ENCODE measurements around the gene SRGAP3. TPM values are rescaled to one million over a fixed set of nuclear protein-coding genes. Genes with fewer than 3 reads are reported as not detected.
A peak's percentile ranks its signal among the peaks of the same experiment; 100 is the strongest.

SRGAP3 gene
- polyA plus RNA-seq, 10 donors, result 15.9 to 27.4 (median 20.7) TPM

DNA sequence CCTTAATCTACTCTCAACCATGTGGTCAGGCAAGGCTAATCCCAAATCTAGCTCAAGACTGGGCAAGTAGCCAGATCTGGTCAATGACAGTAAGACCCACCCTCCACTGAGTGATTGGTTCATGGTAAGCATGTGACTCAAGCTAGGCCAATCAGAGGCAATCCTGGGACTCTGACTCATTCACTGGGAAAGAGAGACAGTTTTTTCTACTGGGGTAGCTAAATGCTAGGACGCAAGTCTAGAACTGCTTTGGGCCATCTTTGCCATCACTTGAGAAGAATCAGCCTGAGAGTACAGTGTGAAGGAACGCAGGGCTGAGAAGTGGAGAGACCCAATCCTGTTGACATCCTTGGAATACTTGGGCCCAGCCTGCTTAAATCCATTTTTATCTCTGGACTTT, 276.8 kb downstream of the SRGAP3 start:
- DNase-seq, result no peak

GRCh38 chr3:8970971-8971589, 278.4 kb downstream of the SRGAP3 start:
- peak; percentile 66 to 81 (median 77) for DNase-seq

DNA sequence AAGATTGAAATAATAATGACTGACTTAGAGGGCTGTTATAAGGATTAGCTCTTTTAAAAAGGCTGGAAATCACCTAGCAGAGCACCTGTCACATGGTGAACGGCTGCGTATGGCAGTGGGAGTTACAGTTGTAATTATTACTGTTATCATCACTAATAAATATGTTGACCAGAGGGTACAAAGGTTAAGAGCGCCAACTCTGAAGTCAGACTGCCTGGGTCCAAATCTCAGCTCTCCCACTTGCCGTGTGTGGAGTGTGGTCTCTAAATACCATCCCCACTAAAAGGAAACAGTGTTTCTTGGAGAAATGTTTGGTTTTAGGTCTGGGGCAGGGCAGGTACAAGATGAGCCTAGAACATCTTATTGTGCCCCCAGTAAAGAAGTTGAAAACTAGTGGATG, 280.2 kb downstream of the SRGAP3 start:
- no peak for DNase-seq

GRCh38 chr3:8968375-8968882, 281.0 kb downstream of the SRGAP3 start:
- DNase-seq, result no peak

DNA sequence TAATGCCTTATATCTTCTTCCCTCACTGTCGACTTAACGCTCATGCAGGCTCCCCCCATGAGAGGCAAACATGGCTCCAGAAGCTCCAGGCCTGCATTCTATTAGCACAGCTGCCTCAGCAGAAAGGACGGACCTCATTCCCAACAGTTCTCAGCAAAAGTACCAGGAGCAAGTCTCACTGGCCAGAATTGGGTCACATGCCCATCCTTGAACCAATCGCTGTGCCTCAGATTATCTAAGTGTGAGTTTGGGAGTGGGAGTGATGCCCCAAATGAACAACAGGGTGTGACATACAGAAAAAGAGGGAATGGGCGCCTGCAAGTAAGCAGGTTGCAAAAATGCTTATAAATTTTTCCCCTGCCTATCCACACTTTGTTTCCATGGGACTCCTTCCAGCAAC, 281.9 kb downstream of the SRGAP3 start:
- no peak for DNase-seq

- no peak for DNase-seq
These were observed 282.6 kb downstream of the SRGAP3 start for GRCh38 chr3:8966820-8967348.

- DNase-seq, result no peak
These were observed 283.2 kb downstream of the SRGAP3 start for GRCh38 chr3:8966150-8966819.

DNA sequence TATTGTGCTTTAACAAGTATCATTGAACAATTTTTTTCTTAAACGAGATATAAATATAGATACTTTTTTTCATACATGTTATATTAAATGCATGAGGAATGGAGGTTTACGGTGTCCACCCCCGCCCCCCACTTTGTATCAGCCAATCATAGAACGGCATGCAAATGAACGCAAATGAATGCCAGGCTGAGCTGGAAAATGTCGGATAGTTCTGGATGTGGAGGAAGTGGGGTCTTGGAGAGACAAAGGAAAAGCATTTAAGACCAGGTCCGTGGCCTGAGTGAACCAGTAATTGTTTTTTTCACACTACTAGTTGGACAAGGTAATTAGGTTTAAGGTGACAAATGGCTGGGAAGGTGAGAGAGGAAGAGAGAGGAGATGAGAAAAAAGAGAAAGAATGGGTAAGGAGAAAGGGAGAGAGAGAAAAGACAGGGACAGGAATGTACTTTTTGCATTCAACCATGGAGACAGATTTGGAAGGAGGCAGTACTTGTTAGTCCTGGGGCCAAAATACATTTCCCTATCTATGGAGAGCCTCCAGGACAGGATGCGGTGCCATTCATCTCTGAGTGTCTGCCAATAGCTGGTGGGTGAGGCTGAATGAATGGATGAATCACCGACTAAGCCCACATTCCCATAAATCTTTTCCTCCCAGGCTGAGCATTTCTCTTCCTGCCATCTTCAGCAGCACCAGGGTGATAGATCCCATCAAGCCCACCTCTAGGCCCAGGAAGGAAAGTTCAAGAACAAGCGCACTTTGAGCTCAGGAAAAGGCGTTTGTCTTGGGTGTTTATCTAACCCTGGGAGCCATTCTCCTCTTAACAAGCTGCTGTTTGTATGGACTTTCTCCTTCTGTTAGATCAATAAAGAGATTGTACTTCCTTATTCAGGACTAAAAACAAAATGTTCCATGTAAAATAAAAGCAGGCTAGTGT, 284.7 kb downstream of the SRGAP3 start:
- DNase-seq, result peak in 1 of 3 donors; percentile 33

DNA sequence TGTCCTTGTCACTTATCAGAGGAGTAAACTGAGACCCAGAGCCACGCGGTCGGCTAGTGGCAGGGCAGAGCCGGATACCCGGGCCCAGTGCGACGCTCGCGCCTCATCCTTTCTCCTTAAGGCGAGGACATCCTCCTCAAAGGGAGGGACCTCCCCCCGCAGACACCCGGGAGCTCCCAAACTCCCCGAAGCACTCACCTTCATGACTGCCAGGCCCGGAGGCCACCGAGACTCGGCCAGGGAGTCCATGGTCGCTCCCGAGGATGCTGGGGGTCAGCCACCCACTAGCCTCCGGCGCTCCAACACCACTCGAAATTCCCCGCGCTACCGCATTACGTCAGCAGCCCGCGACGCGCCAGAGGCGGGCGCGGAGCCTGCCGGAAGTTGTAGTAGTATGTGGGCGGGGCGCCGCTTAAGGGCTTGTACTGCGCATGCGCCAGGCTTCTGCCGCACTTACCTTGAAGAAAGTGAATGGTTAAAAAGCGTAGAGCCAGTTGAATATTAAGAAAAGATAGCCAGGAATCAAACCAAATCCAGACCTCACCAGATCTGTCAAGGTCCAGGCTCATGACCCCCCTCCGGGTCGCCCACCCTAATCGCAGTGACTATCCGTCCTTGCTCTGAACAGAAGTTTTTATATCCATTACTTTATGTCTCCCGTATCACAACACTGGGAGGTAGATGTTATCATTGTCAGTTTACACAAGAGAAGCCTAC, 286.2 kb downstream of the SRGAP3 start, which contains the start of gene RAD18:
Gene RAD18, minus strand, starts transcription at position 336 of the 717 bp plus-strand sequence. Its CDS starts 87 bp downstream, at position 249.
- DNase-seq, result peak; percentile 90 to 96 (median 92)

DNA sequence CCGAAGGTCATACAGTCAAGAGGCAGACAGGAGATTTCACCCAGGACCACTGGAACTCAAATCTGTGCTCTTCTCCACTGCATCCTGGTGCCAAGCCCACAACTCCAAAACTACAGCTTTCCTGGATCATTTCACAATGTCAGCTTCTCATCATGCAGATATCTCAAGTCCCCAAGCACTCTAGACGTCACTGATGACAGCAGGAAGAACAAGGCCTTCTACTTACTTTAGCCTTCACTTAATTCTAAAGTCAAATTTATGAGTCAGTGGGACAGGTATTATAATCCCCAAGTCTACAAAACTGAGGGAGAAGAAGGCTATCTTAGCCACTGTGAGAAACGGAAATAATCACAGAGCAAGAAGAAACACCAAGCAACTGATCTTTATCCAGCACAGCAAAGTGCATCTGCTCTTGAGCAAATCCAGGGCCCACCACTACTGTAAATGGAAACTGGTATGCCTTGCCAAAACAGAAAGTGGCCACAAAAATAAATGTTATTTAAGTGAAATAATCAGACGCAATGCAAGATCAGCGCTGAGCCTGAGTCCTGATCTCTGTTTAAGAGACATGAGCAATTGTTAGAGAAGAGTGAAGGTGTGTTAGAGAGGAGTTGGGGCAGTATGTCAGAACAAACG, 287.1 kb downstream of the SRGAP3 start:
- DNase-seq, result no peak

DNA sequence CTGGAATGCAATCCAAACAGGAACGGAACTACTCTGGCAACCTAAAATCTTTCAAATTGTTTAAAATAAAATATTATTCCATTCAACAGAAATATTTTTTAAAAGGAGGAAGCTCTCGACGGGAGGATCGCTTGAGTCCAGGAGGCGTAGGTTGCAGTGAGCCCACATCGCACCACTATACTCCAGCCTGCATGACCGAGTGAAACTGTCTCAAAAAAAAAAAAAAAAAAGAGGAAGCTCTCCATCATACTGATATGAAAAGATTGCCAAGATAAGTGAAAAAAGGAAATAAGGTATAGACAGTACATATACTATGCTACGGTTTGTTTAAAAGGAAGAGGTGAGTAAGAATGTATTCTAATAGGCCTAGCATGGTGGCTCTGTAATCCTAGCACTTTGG, 289.8 kb downstream of the SRGAP3 start:
- no peak for DNase-seq

DNA sequence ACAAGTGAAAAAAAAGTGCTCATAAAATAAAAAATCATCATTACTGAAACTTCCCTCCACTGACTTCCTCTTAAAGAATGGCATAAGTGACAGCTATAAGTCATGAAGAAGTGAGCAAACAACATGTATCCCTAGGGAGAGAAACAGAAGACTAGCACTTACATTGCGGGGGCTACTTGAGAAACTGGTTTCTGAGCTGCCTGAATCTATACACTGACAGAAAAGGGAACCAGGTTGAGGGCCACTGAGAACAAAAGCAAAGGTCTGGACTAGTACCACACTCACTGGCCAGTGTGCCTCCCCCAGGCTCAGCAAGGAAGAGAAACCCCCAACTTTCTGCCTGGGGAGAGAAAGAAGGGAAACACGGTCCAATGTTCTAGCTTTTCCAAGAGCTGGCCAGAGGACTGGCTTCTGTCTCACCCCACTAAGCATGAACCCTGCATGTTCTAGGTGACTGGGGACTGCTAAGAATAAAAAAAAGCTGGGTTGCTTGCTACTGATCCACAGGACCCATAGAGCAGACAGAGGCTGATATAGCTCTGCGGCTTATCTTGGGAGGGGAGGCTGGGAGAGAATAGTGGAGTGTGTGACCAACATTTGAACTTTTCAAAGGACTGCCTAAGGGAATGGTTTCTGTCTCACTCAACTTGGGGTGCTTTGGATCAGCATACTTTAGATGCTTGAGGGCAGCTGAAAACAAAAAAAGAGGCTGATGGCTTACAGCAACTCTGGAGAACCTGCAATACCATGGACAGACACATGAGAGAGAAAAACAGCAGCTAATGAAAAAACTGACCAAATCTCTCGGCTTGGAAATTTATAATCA, 294.3 kb downstream of the SRGAP3 start:
- DNase-seq, result peak in 1 of 3 donors; percentile 49

DNA sequence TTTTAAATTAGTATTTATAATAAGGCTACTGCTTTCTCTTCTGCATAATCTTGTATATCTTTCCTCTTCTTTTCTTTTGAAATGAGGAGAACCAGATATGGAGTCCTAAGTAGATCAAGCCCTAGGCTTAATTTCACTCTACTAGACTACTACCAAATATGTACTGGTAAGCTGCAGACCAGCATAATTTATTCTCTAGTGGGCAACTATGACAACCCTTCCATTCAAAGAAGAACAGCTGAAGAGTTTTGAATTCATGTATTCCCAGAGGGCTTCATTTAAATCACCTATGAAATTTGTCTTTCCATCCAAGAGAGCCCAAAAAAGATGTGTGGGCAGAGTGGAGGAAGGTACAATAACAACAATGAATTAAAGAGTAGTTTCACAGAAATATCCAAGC, 296.1 kb downstream of the SRGAP3 start:
- DNase-seq, result no peak

GRCh38 chr3:8952130-8952529, 297.3 kb downstream of the SRGAP3 start:
- DNase-seq, result no peak

DNA sequence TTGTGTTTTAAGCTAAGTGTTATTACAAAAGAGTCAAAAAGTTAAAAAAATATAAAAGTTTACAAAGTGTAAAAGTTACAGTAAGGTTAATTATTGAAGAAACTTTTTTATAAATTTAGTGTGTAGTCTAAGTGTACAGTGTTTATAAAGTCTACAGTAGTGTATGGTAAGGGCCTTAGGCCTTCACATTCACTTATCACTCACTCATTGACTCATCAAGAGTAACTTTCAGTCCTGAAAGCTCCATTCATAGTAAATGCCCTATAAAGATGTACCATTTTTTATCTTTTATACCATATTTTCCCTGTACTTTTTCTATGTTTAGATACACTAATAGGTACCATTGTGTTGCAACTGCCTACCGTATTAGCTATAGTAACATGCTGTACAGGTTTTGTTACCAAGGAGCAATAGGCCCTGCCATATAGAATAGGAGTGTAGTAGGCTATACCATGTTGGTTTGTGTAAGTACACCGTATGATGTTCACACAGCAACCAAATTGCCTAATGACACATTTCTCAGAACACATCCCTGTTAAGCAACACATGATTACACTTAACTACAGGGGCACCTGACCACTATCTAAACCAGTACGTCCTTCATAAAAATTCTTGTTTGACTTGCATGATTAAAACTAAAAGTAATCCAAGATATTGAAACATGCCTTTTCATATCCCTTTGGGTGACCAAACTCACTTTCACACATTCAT, 303.4 kb downstream of the SRGAP3 start:
- DNase-seq, result no peak

DNA sequence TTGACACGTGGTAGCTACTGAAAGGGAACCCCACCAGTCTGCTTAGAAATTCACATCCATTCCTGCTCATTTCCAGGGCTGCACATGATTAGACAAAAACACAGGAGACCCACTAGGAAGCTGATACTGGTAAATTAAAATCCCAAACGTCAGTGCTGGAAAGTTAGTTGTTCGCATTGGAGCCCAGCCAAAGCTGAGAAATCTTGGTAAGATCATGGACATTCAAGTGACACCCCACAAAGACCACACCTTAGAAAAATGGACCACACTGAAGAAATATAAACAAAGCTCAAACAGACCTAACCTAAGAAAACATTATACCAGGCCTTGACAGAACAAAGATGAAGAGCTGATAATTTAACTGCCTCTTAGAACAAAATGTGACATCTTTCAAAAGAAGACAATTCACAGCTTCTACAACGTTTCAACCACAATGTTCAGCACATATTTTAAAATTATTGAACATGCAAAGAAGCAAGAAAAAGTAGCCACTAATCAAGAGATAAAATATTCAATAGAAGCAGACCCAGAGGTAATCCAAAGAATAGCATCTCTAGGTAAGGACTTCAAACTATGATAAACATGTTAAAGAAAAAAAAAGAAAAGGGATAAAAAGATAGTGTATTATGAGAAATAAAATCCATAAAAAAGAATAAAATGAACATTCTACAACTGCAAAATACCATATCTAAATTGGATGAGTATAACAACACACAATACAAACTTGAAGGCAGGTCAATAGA, 306.5 kb downstream of the SRGAP3 start:
- DNase-seq, result no peak

- DNase-seq, result no peak
These were observed 307.3 kb downstream of the SRGAP3 start for GRCh38 chr3:8942115-8942514.

DNA sequence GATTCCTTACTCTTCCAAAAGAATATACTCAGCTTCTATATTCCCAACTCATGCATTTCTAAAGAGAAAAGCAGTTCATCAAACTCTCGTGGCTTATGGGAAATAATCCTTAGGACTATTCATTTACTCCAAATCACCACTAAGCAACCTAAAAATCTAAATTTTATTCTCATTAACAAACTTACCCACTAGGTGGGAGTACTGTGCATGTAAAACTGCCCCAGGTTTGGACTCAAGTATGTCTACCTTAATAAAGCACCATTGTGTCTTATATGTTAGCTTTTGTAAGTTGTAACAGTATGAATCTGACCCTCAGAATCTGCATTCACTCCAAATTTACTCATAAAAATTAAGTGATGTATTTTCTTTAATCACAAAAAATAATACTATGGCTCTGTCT, 311.4 kb downstream of the SRGAP3 start:
- DNase-seq, result no peak

All from muscle of back (tissue), 11 donors.